SK-N-MC (cell line): Measurements from ENCODE around the gene CDYL.

Source experiments
- EZH2 ChIP-seq: fragments of 200-600 bp; sonication (generic); IDR thresholded peaks from one replicate; pipeline ENCODE4 v1.6.1; 2017; ENCODE audit warnings: antibody characterized with exemption
- POLR2AphosphoS5 ChIP-seq: IDR thresholded peaks from 2 replicates; pipeline ENCODE4 v1.6.1; 2012; ENCODE audit warnings: mild to moderate bottlenecking, low read depth, low read length, borderline replicate concordance

GRCh38 chr6:4999586-4999985 lies 223.4 kb downstream of the CDYL start:
- TF ChIP-seq EZH2 (no peak), POLR2AphosphoS5 (no peak)
